Smooth muscle cell (in vitro differentiated cells): Measurements from ENCODE around the gene SLC7A5. TPM values are rescaled to one million over a fixed set of nuclear protein-coding genes. Genes with fewer than 3 reads are reported as not detected.
"Not testable (repeated sequence)": the region's sequence is repeated elsewhere in the genome, so short reads cannot be mapped to it uniquely, and the experiment has no call there.

Source experiments
- DNase-seq: peaks from one replicate; lab custom pipeline; 2025; ENCODE audit not compliant: unreplicated experiment; lab: John Stamatoyannopoulos, UW
- H2AFZ ChIP-seq: fragments of 200-600 bp; sonication (generic); 2 replicates; pipeline ENCODE4 v1.6.0; 2016; ENCODE audit warnings: antibody characterized with exemption, low read depth, mild to moderate bottlenecking
- H3F3A ChIP-seq: fragments of 200-600 bp; sonication (generic); 2 replicates; pipeline ENCODE4 v1.6.0; 2017; ENCODE audit warnings: antibody characterized with exemption, low read depth
- H3K27ac ChIP-seq: fragments of 200-600 bp; sonication (generic); 2 replicates; pipeline ENCODE4 v1.5.1; 2016; ENCODE audit warnings: low read depth, mild to moderate bottlenecking
- H3K27me3 ChIP-seq: fragments of 200-600 bp; sonication (generic); 2 replicates; pipeline ENCODE4 v1.6.1; 2016; ENCODE audit warnings: low read depth, mild to moderate bottlenecking
- H3K36me3 ChIP-seq: fragments of 200-600 bp; sonication (generic); 2 replicates; pipeline ENCODE4 v1.5.1; 2016; ENCODE audit warnings: low read depth
- H3K4me1 ChIP-seq: fragments of 200-600 bp; sonication (generic); 2 replicates; pipeline ENCODE4 v1.5.1; 2016; ENCODE audit warnings: low read depth
- H3K4me2 ChIP-seq: fragments of 200-600 bp; sonication (generic); 2 replicates; pipeline ENCODE4 v1.6.0; 2016; ENCODE audit warnings: mild to moderate bottlenecking
- H3K4me3 ChIP-seq: fragments of 200-600 bp; sonication (generic); 2 replicates; pipeline ENCODE4 v1.5.1; 2016; ENCODE audit warnings: mild to moderate bottlenecking
- H3K79me2 ChIP-seq: fragments of 200-600 bp; sonication (generic); 2 replicates; pipeline ENCODE4 v1.6.0; 2016; ENCODE audit warnings: low read depth, mild to moderate bottlenecking
- H3K9ac ChIP-seq: fragments of 200-600 bp; sonication (generic); 2 replicates; pipeline ENCODE4 v1.6.0; 2016; ENCODE audit warnings: low read depth
- H3K9me3 ChIP-seq: fragments of 200-600 bp; sonication (generic); replicated peaks from 2 replicates; pipeline ENCODE4 v1.5.1; 2016; ENCODE audit warnings: low read depth
- H4K20me1 ChIP-seq: fragments of 200-600 bp; sonication (generic); 2 replicates; pipeline ENCODE4 v1.6.0; 2016; ENCODE audit warnings: low read depth
- CTCF ChIP-seq: fragments of 200-600 bp; sonication (generic); IDR thresholded peaks from 2 replicates; pipeline ENCODE4 v1.5.1; 2017; ENCODE audit warnings: borderline replicate concordance, mild to moderate bottlenecking, antibody characterized with exemption; ENCODE audit not compliant: insufficient read depth, poor library complexity, severe bottlenecking
- WGBS: methylation state at CpG from one replicate; pipeline ENCODE4 v1.1.7; 2016; ENCODE audit warnings: low lambda C conversion rate; 5-methylcytosine and 5-hydroxymethylcytosine counted together
- polyA plus RNA-seq: library from polyadenylated mRNA; unstranded; fragments of >200 nt; fragmentation: Nextera tagmentation; extraction: Ambion mirVana; gene quantifications from 2 replicates; pipeline ENCODE4 v1.2.1, GENCODE V29; 2016
- total RNA-seq: library from RNA; depleted of rRNA; stranded (reverse); fragments of >200 nt; gene quantifications from 2 replicates; pipeline ENCODE4 v1.2.3, GENCODE V29; 2014

SLC7A5 gene
- total and polyA plus RNA-seq, 2 experiments from 2014 or later: 51.3 to 58.8 TPM

- Histone ChIP-seq H4K20me1 (no peaks in the 10 kb centered on the region), H2AFZ (no peak overlapping the region), H3K9me3 (no peaks in the 10 kb centered on the region), H3K9ac (no peak overlapping the region), H3K79me2 (no peaks in the 10 kb centered on the region), H3F3A (no peaks in the 10 kb centered on the region), H3K4me3 (no peak overlapping the region), H3K27me3 (no peaks in the 10 kb centered on the region), H3K4me2 (no peak overlapping the region), H3K36me3 (no peaks in the 10 kb centered on the region), H3K4me1 (no peaks in the 10 kb centered on the region), H3K27ac (no peak overlapping the region)
- 97% methylated on average over 29 of the region's 29 CpGs for WGBS
- TF ChIP-seq CTCF: no peak
- DNase-seq: no peak
These were observed 13.2 kb upstream of the SLC7A5 start for GRCh38 chr16:87882436-87883019.

- Histone ChIP-seq H3F3A (no peaks in the 10 kb centered on the region), H3K4me2 (no peak overlapping the region), H3K27ac (no peak overlapping the region), H4K20me1 (no peaks in the 10 kb centered on the region), H2AFZ (no peak overlapping the region), H3K9ac (no peak overlapping the region), H3K36me3 (no peaks in the 10 kb centered on the region), H3K4me1 (no peaks in the 10 kb centered on the region), H3K79me2 (no peaks in the 10 kb centered on the region), H3K9me3 (no peaks in the 10 kb centered on the region), H3K4me3 (no peak overlapping the region), H3K27me3 (no peaks in the 10 kb centered on the region)
- WGBS: 38% methylated on average over 21 of the region's 24 CpGs
- no peak for DNase-seq
- TF ChIP-seq CTCF: no peak
These were observed 12.3 kb upstream of the SLC7A5 start for GRCh38 chr16:87881324-87882200.

GRCh38 chr16:87880117-87880696 is 10.9 kb upstream of the SLC7A5 start:
- H3K27me3 ChIP-seq: no peaks in the 10 kb centered on the region
- WGBS: 80% methylated on average over 17 of the region's 17 CpGs

GRCh38 chr16:87879411-87880013 is 10.2 kb upstream of the SLC7A5 start:
- H3F3A ChIP-seq, DNase-seq, H3K9me3 ChIP-seq, H3K27ac ChIP-seq, H3K27me3 ChIP-seq, H2AFZ ChIP-seq, H3K9ac ChIP-seq, H3K4me3 ChIP-seq, H3K4me2 ChIP-seq, H3K36me3 ChIP-seq, H3K4me1 ChIP-seq, H4K20me1 ChIP-seq, H3K79me2 ChIP-seq: not testable (repeated sequence)
- WGBS: 90% methylated on average over 5 of the region's 5 CpGs

More at GRCh38 chr16:87880117-87880696, 10.9 kb upstream of the SLC7A5 start:
- no peak overlapping the region for H3K27ac ChIP-seq
- H3K4me1 ChIP-seq: no peaks in the 10 kb centered on the region
- no peaks in the 10 kb centered on the region for H3F3A ChIP-seq
- no peaks in the 10 kb centered on the region for H3K9me3 ChIP-seq
- H3K79me2 ChIP-seq: no peaks in the 10 kb centered on the region
- H3K9ac ChIP-seq: no peak overlapping the region
- no peak overlapping the region for H2AFZ ChIP-seq
- no peak overlapping the region for H3K4me2 ChIP-seq
- no peak overlapping the region for H3K4me3 ChIP-seq
- DNase-seq: no peak
- TF ChIP-seq CTCF: no peak
- H4K20me1 ChIP-seq: no peaks in the 10 kb centered on the region
- no peaks in the 10 kb centered on the region for H3K36me3 ChIP-seq
